Left hindlimb (tissue), 1 donor: ENCODE measurements around the gene SLC35G4.
"Not testable (repeated sequence)": the region's sequence is repeated elsewhere in the genome, so short reads cannot be mapped to it uniquely, and the experiment has no call there.

Experiments
- DNase-seq: peaks from one replicate; pipeline ENCODE4 v3.0.0-alpha.2; 2018

Gene SLC35G4

DNA sequence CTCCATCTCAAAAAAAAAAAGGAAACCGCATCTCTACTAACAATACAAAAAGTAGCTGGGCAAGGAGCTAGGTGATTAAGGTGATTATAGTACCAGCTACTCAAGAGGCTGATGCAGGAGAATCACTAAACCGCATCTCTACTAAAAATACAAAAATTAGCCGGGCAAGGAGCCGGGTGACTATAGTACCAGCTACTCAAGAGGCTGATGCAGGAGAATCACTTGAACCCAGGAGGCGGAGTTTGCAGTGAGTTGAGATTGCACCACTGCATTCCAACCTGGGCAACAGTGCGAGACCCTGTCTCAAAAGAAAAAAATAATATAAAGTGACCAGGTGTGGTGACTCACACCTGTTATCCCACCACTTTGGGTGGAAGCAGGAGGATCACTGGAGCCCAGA is 5.6 kb downstream of the SLC35G4 start:
- not testable (repeated sequence) for DNase-seq

DNA sequence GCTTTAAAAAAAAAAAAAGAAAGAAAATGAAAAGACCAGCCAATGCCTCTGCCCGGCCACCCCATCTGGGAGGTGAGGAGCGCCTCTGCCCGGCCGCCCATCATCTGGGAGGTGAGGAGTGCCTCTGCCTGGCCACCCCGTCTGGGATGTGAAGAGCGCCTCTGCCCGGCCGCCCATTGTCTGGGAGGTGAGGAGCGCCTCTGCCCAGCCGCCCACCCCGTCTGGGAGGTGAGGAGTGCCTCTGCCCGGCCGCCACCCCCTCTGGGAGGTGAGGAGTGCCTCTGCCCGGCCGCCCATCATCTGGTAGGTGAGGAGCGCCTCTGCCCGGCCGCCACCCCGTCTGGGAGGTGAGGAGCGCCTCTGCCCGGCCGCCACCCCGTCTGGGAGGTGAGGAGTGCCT is 37.9 kb downstream of the SLC35G4 start:
- DNase-seq: not testable (repeated sequence)

DNA sequence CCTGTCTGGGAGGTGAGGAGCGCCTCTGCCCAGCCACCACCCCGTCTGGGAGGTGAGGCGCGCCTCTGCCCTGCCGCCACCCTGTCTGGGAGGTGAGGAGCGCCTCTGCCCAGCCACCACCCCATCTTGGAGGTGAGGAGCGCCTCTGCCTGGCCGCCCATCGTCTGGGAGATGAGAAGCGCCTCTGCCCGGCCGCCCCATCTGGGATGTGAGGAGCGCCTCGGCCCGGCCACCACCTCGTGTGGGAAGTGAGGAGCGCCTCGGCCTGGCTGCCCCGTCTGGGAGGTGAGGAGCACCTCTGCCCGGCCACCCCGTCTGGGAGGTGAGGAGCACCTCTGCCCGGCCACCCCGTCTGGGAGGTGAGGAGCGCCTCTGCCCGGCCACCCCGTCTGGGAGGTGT is 38.4 kb downstream of the SLC35G4 start:
- not testable (repeated sequence) for DNase-seq

DNA sequence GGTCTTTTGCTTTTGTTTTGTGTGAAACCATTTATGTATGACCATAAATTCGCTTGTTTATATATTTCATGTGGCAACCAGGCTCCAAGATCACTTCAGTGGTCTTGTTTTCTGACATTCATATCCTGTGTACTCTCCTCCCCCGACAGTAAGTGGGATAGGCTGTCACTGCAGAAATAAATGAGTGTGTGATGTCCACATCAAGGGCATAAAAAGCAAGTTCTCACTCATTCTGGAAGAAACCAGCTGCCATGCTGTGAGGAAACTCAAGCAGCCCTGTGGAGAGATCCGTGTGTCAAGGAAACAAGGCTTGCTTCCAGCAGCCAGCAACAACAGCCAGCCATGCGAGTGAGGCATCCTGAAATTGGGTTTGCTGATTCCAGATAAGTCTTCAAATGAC is 40.4 kb downstream of the SLC35G4 start:
- DNase-seq: no peak

DNA sequence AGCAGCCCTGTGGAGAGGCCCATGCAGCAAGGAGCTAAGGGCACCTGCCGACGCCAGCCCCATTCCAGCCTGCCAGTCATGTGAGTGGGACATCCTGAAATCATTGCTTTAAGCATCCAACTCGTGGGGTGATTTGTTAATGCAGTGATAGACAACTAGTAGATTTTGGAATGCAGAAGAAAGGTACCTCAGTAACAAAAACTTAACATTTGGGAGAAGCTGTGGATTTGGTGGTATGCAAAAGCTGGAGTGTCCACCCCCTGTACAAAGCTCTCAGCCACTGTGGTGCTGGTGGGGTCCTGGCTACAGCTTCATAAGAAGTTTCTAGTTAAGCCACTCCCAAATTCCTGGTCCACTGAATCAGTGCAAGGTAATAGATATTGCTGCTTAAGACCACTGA is 42.5 kb downstream of the SLC35G4 start:
- no peak for DNase-seq

DNA sequence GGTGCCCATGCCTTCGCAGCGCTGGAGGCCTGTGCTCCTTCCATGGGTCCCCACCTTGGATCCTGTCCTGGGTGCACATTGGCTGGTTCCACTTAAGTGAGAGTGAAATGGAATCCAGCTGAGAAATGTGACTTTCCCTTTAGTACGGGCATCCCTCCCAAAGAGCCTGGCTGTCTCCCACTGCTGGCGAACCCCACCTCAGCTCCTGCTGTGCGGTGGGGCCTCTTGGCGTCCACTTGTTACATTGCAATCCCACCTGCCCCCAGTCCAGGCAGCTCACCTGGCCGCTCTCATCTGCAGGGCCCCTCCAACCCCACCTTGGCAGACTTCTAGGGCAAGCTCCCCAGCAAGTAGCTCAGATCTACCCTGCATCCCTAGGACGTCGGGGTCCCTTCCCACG is 44.1 kb downstream of the SLC35G4 start:
- DNase-seq: no peak

DNA sequence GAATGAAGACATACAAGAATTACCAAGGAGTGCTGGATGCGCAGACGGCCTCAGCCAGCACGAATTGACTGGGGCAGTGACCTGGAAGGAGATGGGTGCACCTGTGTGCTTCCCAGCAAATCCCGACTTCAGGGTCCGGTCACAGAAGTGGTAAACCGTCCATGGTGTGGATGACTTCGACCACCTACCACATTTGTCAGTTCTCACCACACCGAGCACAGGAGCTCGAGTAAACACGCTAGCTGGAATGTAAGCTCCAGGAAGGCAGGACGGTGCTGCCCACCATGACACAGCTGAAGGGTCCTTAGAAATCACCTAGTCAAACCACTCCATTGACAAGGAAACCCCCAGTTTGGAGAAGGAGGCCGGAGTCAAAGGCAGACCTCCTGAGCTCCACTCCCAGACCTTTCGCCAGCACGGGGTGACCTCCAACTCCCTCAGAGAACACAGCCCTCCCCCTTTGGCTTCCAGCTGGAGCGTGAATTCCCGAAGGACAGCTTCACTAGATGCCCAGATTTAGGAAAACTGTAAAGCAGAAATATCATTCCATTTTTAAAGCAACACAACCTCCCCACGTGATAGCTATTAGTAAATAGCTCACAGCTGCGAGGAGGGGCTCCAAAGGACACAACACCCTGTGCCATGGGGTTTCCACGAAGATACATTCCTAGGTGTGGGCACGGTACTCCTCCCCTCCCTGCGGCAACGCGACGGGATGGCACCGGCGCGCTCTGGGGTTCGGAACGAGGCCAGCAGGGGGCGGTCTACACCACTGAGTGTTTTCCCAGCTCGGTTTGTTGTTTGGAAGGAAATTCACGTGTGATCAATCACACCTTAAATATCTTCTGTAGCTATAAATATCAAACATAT is 45.6 kb downstream of the SLC35G4 start:
- no peak for DNase-seq

DNA sequence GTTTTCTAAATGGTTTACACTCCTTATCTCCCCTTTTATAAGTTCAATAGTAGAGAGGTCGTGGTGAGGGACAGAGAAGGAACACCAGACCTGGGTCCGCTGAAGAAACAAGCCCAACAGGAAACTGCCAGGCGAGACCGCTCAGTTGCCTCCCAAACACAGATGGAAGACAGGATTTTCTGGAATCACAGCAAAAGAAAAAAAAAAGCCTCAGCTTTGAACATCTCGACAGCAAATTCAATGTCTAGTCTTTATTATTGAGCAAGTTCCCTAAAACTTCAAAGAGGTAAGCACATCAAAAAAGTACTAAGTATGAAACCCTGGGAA is 46.2 kb downstream of the SLC35G4 start:
- DNase-seq: no peak

DNA sequence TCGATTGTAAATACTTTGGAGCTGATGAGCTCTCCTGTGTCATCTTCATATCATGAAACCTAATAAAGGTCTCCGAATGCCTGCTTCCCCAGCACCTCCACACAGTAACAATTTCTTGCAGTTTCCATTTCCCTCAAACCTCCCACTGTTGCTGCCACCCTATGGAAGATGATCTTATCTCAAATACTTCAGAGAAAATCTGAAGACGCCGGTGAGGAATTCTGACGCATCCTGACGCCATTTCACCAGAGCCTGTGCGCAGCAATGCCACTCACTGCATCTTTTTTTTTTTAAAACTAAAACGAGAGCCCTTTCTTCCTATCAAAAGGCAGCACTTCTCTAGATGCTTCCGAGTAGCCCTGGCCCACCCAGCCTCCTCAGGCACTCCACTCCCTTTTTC is 47.8 kb downstream of the SLC35G4 start:
- no peak for DNase-seq

DNA sequence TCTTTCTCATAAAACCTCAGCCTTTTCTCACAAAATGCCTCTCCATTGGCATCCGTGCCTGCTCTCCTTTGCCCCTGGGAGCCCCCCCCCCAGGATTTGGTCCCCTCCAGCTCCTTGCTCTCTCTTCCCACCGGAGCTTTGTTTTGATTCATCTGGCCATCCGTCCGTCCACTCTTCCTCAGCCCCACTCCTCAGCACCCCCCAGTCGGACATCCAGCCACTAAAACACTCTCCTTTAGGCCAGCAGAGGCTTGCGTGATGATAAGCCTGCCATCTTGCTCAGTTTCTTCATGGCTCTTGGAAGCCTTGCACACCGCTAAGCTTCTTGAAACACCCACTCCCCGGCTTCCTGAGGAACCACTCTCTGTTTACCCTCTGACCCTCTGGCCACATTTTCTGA is 48.2 kb downstream of the SLC35G4 start:
- DNase-seq: no peak

DNA sequence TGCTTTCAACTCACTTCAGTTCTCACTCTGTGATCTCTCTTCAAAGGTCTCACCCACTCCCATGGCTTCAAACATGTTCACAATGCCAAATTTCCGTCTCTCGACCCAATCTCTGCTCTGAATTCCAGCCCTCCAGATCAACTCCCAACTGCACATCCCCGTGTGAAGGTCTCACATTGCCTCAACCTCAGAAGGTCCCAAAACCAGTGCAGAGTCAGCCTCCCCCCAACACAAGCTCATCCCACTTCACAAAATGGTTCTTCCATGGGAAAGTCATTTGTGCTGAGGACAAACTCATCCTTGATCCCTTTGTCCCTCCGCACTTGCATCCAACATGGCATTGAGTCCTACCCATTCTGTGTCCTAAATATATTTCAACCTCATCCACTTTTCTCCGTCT is 48.6 kb downstream of the SLC35G4 start:
- DNase-seq: no peak

DNA sequence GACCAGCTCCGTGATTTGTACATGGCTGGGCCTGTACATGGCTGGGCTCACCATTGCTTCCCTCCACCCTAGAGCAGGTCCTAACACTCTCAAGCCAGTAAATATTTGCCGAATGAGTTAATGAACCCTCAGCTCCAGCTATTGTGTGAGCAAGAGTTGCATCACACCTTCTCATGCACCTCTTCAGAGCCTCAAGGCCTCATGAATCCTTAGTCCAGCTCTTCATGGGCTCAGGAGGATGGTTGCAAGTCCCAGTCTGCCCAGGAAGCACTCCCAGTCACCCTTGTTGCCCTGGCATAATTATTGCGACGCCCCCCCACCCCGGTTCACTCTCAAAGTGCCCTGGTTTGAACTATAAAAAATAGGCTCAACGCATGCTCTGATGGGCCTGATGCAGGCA is 49.6 kb downstream of the SLC35G4 start:
- no peak for DNase-seq
